Heart left ventricle (tissue), 16 donors: ENCODE measurements around the gene CCL4. TPM values are rescaled to one million over a fixed set of nuclear protein-coding genes. Genes with fewer than 3 reads are reported as not detected.

Experiments used
- ATAC-seq, 4 donors: fragments of 200-7000 bp; cut with Tn5 transposase; one replicate each; pipeline ENCODE4 v1.9.1; 2020 to 2022; ENCODE audit warnings: moderate library complexity in 4 of 4, mild to moderate bottlenecking in 3 of 4, moderate number of reproducible peaks in 1 of 4
- DNase-seq, 5 donors: peaks; one replicate each; pipeline ENCODE4 v3.0.0-alpha.2; 2020
- H3K27ac ChIP-seq, 12 donors: fragments of 200-600 bp; sonication (generic) in 4 of 12; one replicate each; pipeline versions ENCODE4 v1.5.0 to v1.8.0; 2016 to 2022; ENCODE audit warnings: mild to moderate bottlenecking in 2 of 12
- H3K27me3 ChIP-seq, 9 donors: fragments of 200-600 bp; sonication (generic) in 2 of 9; one replicate each; pipeline versions ENCODE4 v1.5.1 to v1.8.0; 2016 to 2022; ENCODE audit warnings: mild to moderate bottlenecking in 3 of 9
- H3K36me3 ChIP-seq, 9 donors: fragments of 200-600 bp; sonication (generic) in 2 of 9; one replicate each; pipeline versions ENCODE4 v1.5.0 to v1.8.0; 2018 to 2022; ENCODE audit warnings: mild to moderate bottlenecking in 2 of 9
- H3K4me1 ChIP-seq, 12 donors: fragments of 200-600 bp; sonication (generic) in 4 of 12; one replicate each; pipeline versions ENCODE4 v1.5.0 to v1.8.0; 2016 to 2022; ENCODE audit warnings: mild to moderate bottlenecking in 3 of 12
- H3K4me3 ChIP-seq, 12 donors: fragments of 200-600 bp; sonication (generic) in 4 of 12; one replicate each; pipeline versions ENCODE4 v1.5.0 to v1.8.0; 2017 to 2022; ENCODE audit warnings: mild to moderate bottlenecking in 9 of 12, moderate library complexity in 4 of 12
- H3K9me3 ChIP-seq, 12 donors: fragments of 200-600 bp; sonication (generic) in 4 of 12; one replicate each; pipeline versions ENCODE4 v1.5.0 to v1.8.0; 2016 to 2022; ENCODE audit warnings: mild to moderate bottlenecking in 1 of 12
- POLR2A ChIP-seq, 2 donors: fragments of 450-650 bp; IDR thresholded peaks; one replicate each; pipeline ENCODE4 v1.6.1; 2017; ENCODE audit warnings: antibody characterized with exemption in 2 of 2, mild to moderate bottlenecking in 2 of 2, moderate library complexity in 2 of 2
- WGBS, 4 donors: extraction: QIAGEN DNeasy Blood & Tissue Kit in 2 of 4; methylation state at CpG; one replicate each; pipeline versions ENCODE4 v1.1.5 to v1.1.7; 2013 to 2018; 5-methylcytosine and 5-hydroxymethylcytosine counted together
- intact Hi-C, 10 donors: fragments of 100-400 bp; cut with DNase I; formaldehyde crosslinking; loops; one replicate each; pipeline versions ENCODE4 v1.11.1 to v1.14.2; 2022
- polyA plus RNA-seq, 2 donors: library from polyadenylated mRNA; stranded (reverse); fragments of 200-250 nt; gene quantifications; one replicate each; pipeline ENCODE4 v1.2.3, GENCODE V29; 2013
- total RNA-seq, 9 donors: library from RNA; depleted of rRNA in 2 of 9; stranded (reverse); fragments of >200 nt in 2 of 9; fragmentation: NEBNext Ultra II Directional in 3 of 9; extraction: Animal tissue kit (Norgen Biotek cat#: 25700) in 3 of 9; gene quantifications; one replicate each; pipeline versions ENCODE4 v1.1.0 to v1.2.4, GENCODE V29; 2016 to 2023
- TF ChIP-seq, protein P1 (sequence below), 12 donors: fragments of 200-600 bp; sonication (generic) in 4 of 12; IDR thresholded peaks; one replicate each; pipeline versions ENCODE4 v1.5.0 to v1.8.0; 2018 to 2022; ENCODE audit warnings: antibody characterized with exemption in 12 of 12, mild to moderate bottlenecking in 5 of 12
- donor health status: ischemic (EF 13 %, LVEDD 7.1; RV severe dilation, severe dysfunction).
- donor health status: healthy with polysubstance abuse.
- donor health status: DM: no; HTN: yes; CAD: no.
- donor health status: DM: no; HTN: no; CAD: no.
- donor health status: ischemic (EF 25% LVEDD 6.9; RV normal size, moderate dysfunction).
- donor health status: ischemic (EF 25% LVEDD 5.7; RV mildly dilated, moderate dysfunction).
- donor health status: healthy.
- donor health status: DM: yes; HTN: yes; CAD: no.
- donor health status: ischemic (EF 35%, LVEDD 5.7; RV mildly dilated, moderate dysfunction).
- donor health status: nonischemic (EF 11% LVEDD 7.7; RV severe dilation, severe dysfunction).
- donor health status: DM: yes; HTN: yes; CAD: no.
- donor health status: PGD.
- donor health status: ischemic (EF 29% LVEDD 5.4; RV normal size, mild dysfunction).
- donor health status: nonischemic (EF 23%, LVEDD 6.1; RV moderate dilation, normal function).

The CCL4 gene
- total and polyA plus RNA-seq, 11 donors, result 0.29 to 23.9 (median 1.1) TPM; not detected in 3

DNA sequence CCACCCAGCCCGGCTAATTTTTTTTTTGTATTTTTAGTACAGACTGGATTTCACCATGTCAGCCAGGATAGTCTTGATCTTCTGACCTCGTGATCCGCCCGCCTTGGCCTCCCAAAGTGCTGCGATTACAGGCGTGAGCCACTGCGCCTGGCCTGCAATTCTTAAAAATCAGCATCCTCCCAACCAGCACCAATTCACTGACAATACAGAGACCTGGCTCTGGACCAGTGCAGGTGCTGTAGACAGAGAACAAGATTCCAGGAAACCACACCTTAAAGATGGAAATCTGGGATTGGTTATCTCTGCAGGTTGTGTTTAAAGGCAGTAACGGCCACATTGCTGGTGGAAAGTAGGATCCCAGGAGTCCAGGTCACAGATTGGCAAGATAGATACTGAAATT is 39.2 kb downstream of the CCL4 start:
- no peak overlapping the region for H3K27ac ChIP-seq
- DNase-seq (no peak), ATAC-seq (no peak)
- H3K36me3 ChIP-seq, result no peaks in the 10 kb centered on the region
- no peaks in the 10 kb centered on the region for H3K9me3 ChIP-seq
- 87 to 92% (median 89%) methylated on average over 8 of the region's 8 CpGs for WGBS, 4 donors
- no peak overlapping the region for H3K4me3 ChIP-seq
- TF ChIP-seq POLR2A (IDR thresholded peaks at IDR 0.05), result no peak
- TF ChIP-seq, protein P1, sequence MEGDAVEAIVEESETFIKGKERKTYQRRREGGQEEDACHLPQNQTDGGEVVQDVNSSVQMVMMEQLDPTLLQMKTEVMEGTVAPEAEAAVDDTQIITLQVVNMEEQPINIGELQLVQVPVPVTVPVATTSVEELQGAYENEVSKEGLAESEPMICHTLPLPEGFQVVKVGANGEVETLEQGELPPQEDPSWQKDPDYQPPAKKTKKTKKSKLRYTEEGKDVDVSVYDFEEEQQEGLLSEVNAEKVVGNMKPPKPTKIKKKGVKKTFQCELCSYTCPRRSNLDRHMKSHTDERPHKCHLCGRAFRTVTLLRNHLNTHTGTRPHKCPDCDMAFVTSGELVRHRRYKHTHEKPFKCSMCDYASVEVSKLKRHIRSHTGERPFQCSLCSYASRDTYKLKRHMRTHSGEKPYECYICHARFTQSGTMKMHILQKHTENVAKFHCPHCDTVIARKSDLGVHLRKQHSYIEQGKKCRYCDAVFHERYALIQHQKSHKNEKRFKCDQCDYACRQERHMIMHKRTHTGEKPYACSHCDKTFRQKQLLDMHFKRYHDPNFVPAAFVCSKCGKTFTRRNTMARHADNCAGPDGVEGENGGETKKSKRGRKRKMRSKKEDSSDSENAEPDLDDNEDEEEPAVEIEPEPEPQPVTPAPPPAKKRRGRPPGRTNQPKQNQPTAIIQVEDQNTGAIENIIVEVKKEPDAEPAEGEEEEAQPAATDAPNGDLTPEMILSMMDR (IDR thresholded peaks at IDR 0.05), result no peak
- H3K27me3 ChIP-seq, result peaks cover 0 to 2% (median 0%) of the 10 kb centered on the region in 9 donors
- no peaks in the 10 kb centered on the region for H3K4me1 ChIP-seq
- intact Hi-C loops, result loop anchor here in 3 of 10 donors (10.0 kb wide), 4 partner anchors 68 to 342 kb away; partner anchors contain the start of gene ZNHIT3 (in 1 of the 3)

DNA sequence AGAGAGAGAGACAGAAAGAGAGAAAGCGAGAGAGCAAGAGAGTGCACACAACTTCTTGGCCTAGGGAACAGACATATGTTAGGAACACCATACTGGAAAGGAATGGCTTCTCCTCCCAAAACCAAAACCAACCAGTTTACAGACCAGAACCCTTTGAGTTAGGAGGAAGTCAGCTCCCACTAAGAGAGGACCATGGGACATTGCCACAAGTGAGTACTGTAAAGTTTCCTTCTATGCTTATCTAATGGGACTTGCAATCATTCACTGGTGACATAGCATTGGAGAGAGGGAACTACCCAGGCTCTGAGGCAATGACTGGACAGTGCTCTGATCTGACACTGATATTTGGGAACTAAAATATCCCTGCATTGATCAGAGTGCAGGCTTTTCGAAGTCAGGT is 40.4 kb downstream of the CCL4 start:
- no peak for DNase-seq
- H3K27ac ChIP-seq, result no peak overlapping the region
- intact Hi-C loops, result loop anchor here in 3 of 10 donors (10.0 kb wide), 4 partner anchors 69 to 341 kb away; partner anchors contain the start of gene ZNHIT3 (in 1 of the 3)
- H3K36me3 ChIP-seq, result no peaks in the 10 kb centered on the region
- peaks cover 0 to 5% (median 0%) of the 10 kb centered on the region in 12 donors for H3K4me1 ChIP-seq
- TF ChIP-seq, protein P1 (IDR thresholded peaks at IDR 0.05), result no peak
- no peak for TF ChIP-seq POLR2A (IDR thresholded peaks at IDR 0.05)
- no peak overlapping the region for H3K4me3 ChIP-seq
- H3K9me3 ChIP-seq, result no peaks in the 10 kb centered on the region
- 96 to 99% (median 96%) methylated on average over 2 of the region's 2 CpGs for WGBS, 4 donors
- H3K27me3 ChIP-seq, result no peaks in the 10 kb centered on the region
- no peak for ATAC-seq

DNA sequence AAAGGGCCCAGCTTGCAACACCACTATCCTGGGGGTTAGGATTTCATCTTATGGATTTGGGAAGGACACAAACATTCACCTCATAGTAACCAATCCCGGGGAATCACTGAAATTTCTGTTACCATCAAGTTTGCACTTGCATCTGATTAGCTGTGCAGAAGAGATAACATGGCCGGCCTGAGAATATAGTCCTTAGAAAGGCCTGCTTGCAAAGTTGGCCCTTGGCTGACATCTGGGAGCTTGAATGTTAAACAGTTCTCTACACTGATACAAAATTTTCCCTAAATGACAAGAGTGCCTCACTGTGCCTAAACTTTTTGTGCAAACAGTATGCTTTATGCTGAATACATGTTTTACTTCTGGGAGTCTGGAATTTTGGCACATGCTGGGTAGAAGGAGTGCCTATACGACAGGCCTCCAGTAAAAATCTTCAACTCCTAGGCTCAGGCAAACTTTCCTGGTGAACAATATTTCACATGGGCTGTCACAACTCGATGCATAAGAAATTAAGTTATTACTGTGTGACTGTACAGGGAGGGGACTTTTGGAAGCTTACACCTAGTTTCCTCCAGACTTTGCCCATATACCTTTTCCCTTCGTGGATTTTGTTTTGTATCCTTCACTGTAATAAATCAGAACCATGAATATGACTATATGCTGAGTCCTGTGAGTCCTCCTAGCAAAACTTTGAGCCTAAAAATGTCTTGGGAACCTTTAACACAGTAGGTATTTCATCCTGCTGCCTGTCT is 41.5 kb downstream of the CCL4 start:
- Histone ChIP-seq H3K27ac (no peak overlapping the region), H3K4me1 (peaks cover 0 to 9% (median 0%) of the 10 kb centered on the region in 12 donors), H3K4me3 (no peak overlapping the region), H3K9me3 (no peaks in the 10 kb centered on the region), H3K36me3 (no peaks in the 10 kb centered on the region), H3K27me3 (no peaks in the 10 kb centered on the region)
- WGBS, 4 donors, result 64 to 87% (median 76%) methylated on average over 5 of the region's 5 CpGs
- DNase-seq (no peak), ATAC-seq (no peak)
- intact Hi-C loops, result loop anchor here in 7 of 10 donors (5.0 to 10.0 kb wide), 8 partner anchors 33 to 340 kb away; partner anchors contain the start of gene ZNHIT3 (in 1 of the 7)
- TF ChIP-seq, protein P1 (IDR thresholded peaks at IDR 0.05), result no peak
- TF ChIP-seq POLR2A (IDR thresholded peaks at IDR 0.05), result no peak

DNA sequence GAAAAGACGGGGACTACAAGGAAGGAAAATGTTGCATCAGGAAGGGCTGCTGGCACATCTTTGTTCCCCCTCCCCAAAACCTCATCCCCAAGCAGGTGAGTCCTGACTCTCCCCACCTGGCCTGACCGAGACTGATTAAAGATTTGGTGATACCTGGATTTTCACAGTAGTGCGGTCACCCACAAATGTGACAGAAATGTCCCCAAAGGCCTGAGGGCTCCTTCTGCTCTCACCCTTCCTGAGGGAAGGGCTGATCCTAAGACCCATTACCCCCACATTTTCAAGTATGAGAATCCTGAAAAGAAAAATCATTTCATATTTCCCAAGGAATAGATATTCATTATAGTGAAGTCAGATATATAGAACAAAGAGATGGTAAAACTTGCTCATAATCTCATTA is 44.0 kb downstream of the CCL4 start:
- WGBS, 4 donors, result 71 to 89% (median 81%) methylated on average over 3 of the region's 3 CpGs
- no peak overlapping the region for H3K27ac ChIP-seq
- H3K4me1 ChIP-seq, result peaks cover 0 to 9% (median 0%) of the 10 kb centered on the region in 12 donors
- no peak for TF ChIP-seq POLR2A (IDR thresholded peaks at IDR 0.05)
- TF ChIP-seq, protein P1 (IDR thresholded peaks at IDR 0.05), result no peak
- no peak for ATAC-seq
- H3K9me3 ChIP-seq, result no peaks in the 10 kb centered on the region
- H3K4me3 ChIP-seq, result no peak overlapping the region
- no peak for DNase-seq
- peaks cover 0 to 7% (median 0%) of the 10 kb centered on the region in 9 donors for H3K27me3 ChIP-seq
- intact Hi-C loops, result loop anchor here in 7 of 10 donors (5.0 to 10.0 kb wide), 8 partner anchors 35 to 337 kb away; partner anchors contain the start of gene ZNHIT3 (in 1 of the 7)
- no peaks in the 10 kb centered on the region for H3K36me3 ChIP-seq
